Endothelial cell of umbilical vein (primary cell): Measurements from ENCODE around the gene EZH1. TPM values are rescaled to one million over a fixed set of nuclear protein-coding genes. Genes with fewer than 3 reads are reported as not detected.

ENCODE experiments used
- BruUV-seq: library from RNA; stranded (reverse); fragments of 400-500 nt; replicated peaks from 2 replicates; lab custom pipeline; 2021; lab: Mats Ljungman, UMichigan
- CTCF ChIA-PET: fragments of 300-600, 350-600 bp; sonication (Branson Sonifier 250); formaldehyde crosslinking; loops from one replicate; lab custom pipeline; 2021; ENCODE audit warnings: antibody characterized with exemption, inconsistent platforms; lab: Charles Lee
- POLR2A ChIA-PET: fragments of 300-600, 350-600 bp; sonication (Branson Sonifier 250); formaldehyde crosslinking; loops from one replicate; lab custom pipeline; 2021; ENCODE audit warnings: antibody characterized with exemption, inconsistent platforms; lab: Charles Lee
- DNase-seq: peaks from one replicate; pipeline ENCODE4 v3.0.0-alpha.2; 2011; ENCODE audit warnings: low read depth, low spot score
- FAIRE-seq: peaks from 2 replicates; lab custom pipeline; 2011; peaks lifted over from hg19 to GRCh38; lab: Jason Lieb, UNC
- H2AFZ ChIP-seq: 2 replicates; pipeline ENCODE4 v1.6.0; 2012; ENCODE audit warnings: low read depth, low read length, control low read depth, inconsistent platforms
- H3K27ac ChIP-seq: 2 replicates; pipeline ENCODE4 v1.5.1; 2011; ENCODE audit warnings: low read depth, mild to moderate bottlenecking, control low read depth, low read length, moderate library complexity; ENCODE audit not compliant: insufficient read depth
- H3K27me3 ChIP-seq, 2 experiments: 2 replicates each; pipeline versions ENCODE4 v1.6.0 to v1.6.1; 2011; ENCODE audit warnings: low read length in 2 of 2, mixed read lengths in 1 of 2; ENCODE audit not compliant: control insufficient read depth in 2 of 2, insufficient read depth in 2 of 2
- H3K36me3 ChIP-seq, 2 experiments: 2 replicates in 1 of 2; 3 replicates in 1 of 2; pipeline ENCODE4 v1.5.1; 2011; ENCODE audit warnings: low read length in 2 of 2, mild to moderate bottlenecking in 1 of 2, moderate library complexity in 1 of 2; ENCODE audit not compliant: control insufficient read depth in 2 of 2, insufficient read depth in 2 of 2; ENCODE audit errors: extremely low read depth in 1 of 2
- H3K4me1 ChIP-seq: 3 replicates; pipeline ENCODE4 v1.5.1; 2011; ENCODE audit warnings: mild to moderate bottlenecking, low read length; ENCODE audit not compliant: control insufficient read depth, insufficient read depth; ENCODE audit errors: extremely low read depth
- H3K4me2 ChIP-seq: 2 replicates; pipeline ENCODE4 v1.6.1; 2011; ENCODE audit warnings: low read length, control low read depth, mixed read lengths; ENCODE audit not compliant: insufficient read depth
- H3K4me3 ChIP-seq, 3 experiments: fragments of 200-600 bp in 1 of 3; sonication (generic), shearing (Covaris generic) in 1 of 3; replicated peaks in 1 of 3; 2 replicates each; pipeline ENCODE4 v1.5.1; 2011 to 2016; ENCODE audit warnings: control low read depth in 3 of 3, low read length in 3 of 3, mild to moderate bottlenecking in 2 of 3, inconsistent platforms in 1 of 3, low read depth in 1 of 3, moderate library complexity in 1 of 3; ENCODE audit not compliant: insufficient read depth in 1 of 3
- H3K79me2 ChIP-seq: 2 replicates; pipeline ENCODE4 v1.6.0; 2012; ENCODE audit warnings: low read length, inconsistent platforms; ENCODE audit not compliant: control insufficient read depth, insufficient read depth
- H3K9ac ChIP-seq: replicated peaks from 2 replicates; pipeline ENCODE3; 2011; ENCODE audit warnings: low read length, control low read depth; ENCODE audit not compliant: insufficient read depth; ENCODE audit errors: extremely low read depth
- H3K9me1 ChIP-seq: replicated peaks from 3 replicates; pipeline ENCODE4 v1.6.0; 2011; ENCODE audit warnings: mild to moderate bottlenecking, low read length; ENCODE audit not compliant: control insufficient read depth, insufficient read depth; ENCODE audit errors: extremely low read depth
- H3K9me3 ChIP-seq: replicated peaks from 2 replicates; pipeline ENCODE4 v1.5.1; 2012; ENCODE audit warnings: low read length, inconsistent platforms; ENCODE audit not compliant: control insufficient read depth, insufficient read depth
- H4K20me1 ChIP-seq: replicated peaks from 2 replicates; pipeline ENCODE3; 2011; ENCODE audit warnings: mild to moderate bottlenecking, low read length; ENCODE audit not compliant: control insufficient read depth, insufficient read depth; ENCODE audit errors: extremely low read depth
- FOS ChIP-seq: IDR thresholded peaks from 2 replicates; pipeline ENCODE4 v1.6.1; 2011; ENCODE audit warnings: mild to moderate bottlenecking, low read length, moderate library complexity, borderline replicate concordance; ENCODE audit not compliant: insufficient read depth
- GATA2 ChIP-seq: IDR thresholded peaks from 2 replicates; pipeline ENCODE4 v1.7.0; 2011; ENCODE audit warnings: low read depth, mild to moderate bottlenecking, moderate library complexity, mixed read lengths, low read length; ENCODE audit not compliant: insufficient read length, insufficient read depth
- MAX ChIP-seq: IDR thresholded peaks from 2 replicates; pipeline ENCODE4 v1.6.1; 2011; ENCODE audit not compliant: insufficient read depth, insufficient read length
- MYC ChIP-seq: IDR thresholded peaks from one replicate; pipeline ENCODE4 v1.6.1; 2011; ENCODE audit warnings: mild to moderate bottlenecking, low read depth, low read length
- POLR2AphosphoS5 ChIP-seq: IDR thresholded peaks from 2 replicates; pipeline ENCODE4 v1.6.1; 2012; ENCODE audit warnings: low read depth, mild to moderate bottlenecking, control low read depth, low read length, moderate library complexity; ENCODE audit not compliant: insufficient read depth
- dilution Hi-C: fragments of 300-500 bp; cut with MboI; formaldehyde crosslinking; loops from one replicate; pipeline ENCODE4 v1.15.0; 2019; ENCODE audit warnings: low sequenced_read_pairs; ENCODE audit not compliant: extremely low pct_ligation_motif_present
- intact Hi-C: fragments of 100-400 bp; cut with micrococcal nuclease; formaldehyde crosslinking; loops from one replicate; pipeline ENCODE4 v1.10.0; 2022
- polyA plus RNA-seq, 4 experiments: library from polyadenylated mRNA; depleted of rRNA in 3 of 4; stranded (reverse) in 3 of 4; unstranded in 1 of 4; fragments of >200 nt; gene quantifications; 2 replicates each; pipeline versions ENCODE4 v1.2.1 to v1.2.3, GENCODE V29; 2011 to 2012; ENCODE audit warnings: missing spikeins in 1 of 4
- total RNA-seq: library from RNA; stranded (reverse); gene quantifications from 2 replicates; pipeline ENCODE4 v1.2.3, GENCODE V29; 2021

EZH1 gene
- total and polyA plus RNA-seq, 2 donors (not counting 3 experiments of a cell fraction or from before 2014, with no cell fraction given), result 31.4 to 33.7 TPM

- Histone ChIP-seq H2AFZ (no peak overlapping the region), H3K79me2 (no peaks in the 10 kb centered on the region), H4K20me1 (no peaks in the 10 kb centered on the region), H3K9ac (no peak overlapping the region), H3K9me3 (no peaks in the 10 kb centered on the region), H3K36me3 (peaks cover 13 to 50% of the 10 kb centered on the region in 2 experiments), H3K27me3 (no peaks in the 10 kb centered on the region), H3K27ac (no peak overlapping the region), H3K4me3 (no peak overlapping the region), H3K9me1 (no peaks in the 10 kb centered on the region), H3K4me2 (no peak overlapping the region), H3K4me1 (no peaks in the 10 kb centered on the region)
- no TSS peak for BruUV-seq
- dilution Hi-C loops (no loop called here), intact Hi-C loops (no loop called here)
- ChIA-PET POLR2A (no interaction called here), CTCF (interaction anchor here (0.9 to 1.4 kb wide), 2 partner anchors 126 to 225 kb away, joined by 3 to 4 read pairs; no protein-coding TSS in a partner anchor)
- no peak for TF ChIP-seq MAX
- no peak for FAIRE-seq
- DNase-seq, result no peak
Observed at GRCh38 chr17:42704490-42704836, 40.4 kb downstream of the EZH1 start.

DNA sequence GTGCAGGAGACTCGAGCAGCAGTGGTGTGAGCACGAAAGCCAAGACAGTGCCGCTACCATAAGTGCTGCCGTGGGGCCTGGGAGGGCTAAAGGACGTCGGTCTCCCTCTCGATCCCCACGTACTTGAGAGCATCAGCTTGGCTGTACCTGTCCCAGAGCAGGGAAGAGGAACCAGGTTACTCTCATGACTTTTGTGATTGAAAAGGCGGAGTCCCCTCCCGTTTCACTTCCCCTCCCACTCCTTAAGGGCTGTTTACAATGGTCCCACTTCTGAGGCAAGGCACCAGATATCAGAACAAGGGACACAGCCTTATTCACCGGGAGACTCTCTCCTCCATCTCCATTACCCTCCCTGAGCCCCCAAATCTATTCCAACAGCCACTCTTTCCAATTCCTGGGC, 42.4 kb downstream of the EZH1 start:
- H3K4me2 ChIP-seq, result no peak overlapping the region
- CTCF ChIA-PET, result interaction anchor here (1.0 kb wide), 1 partner anchor 125 kb away, joined by 3 read pairs; the partner anchor contains the start of gene PSMC3IP
- no peak for FAIRE-seq
- dilution Hi-C loops, result no loop called here
- POLR2A ChIA-PET, result no interaction called here
- no peak overlapping the region for H3K4me3 ChIP-seq
- H3K9ac ChIP-seq, result no peak overlapping the region
- DNase-seq, result no peak
- H3K4me1 ChIP-seq, result no peaks in the 10 kb centered on the region
- no peaks in the 10 kb centered on the region for H3K9me3 ChIP-seq
- H3K36me3 ChIP-seq, result peaks cover 13 to 41% of the 10 kb centered on the region in 2 experiments
- H3K27me3 ChIP-seq, result no peaks in the 10 kb centered on the region
- H4K20me1 ChIP-seq, result no peaks in the 10 kb centered on the region
- H2AFZ ChIP-seq, result no peak overlapping the region
- no peaks in the 10 kb centered on the region for H3K9me1 ChIP-seq
- no peak for TF ChIP-seq GATA2
- TF ChIP-seq POLR2AphosphoS5, result no peak
- no peak for TF ChIP-seq FOS
- no peak for TF ChIP-seq MAX
- TF ChIP-seq MYC, result no peak
- no TSS peak for BruUV-seq
- intact Hi-C loops, result no loop called here
- H3K79me2 ChIP-seq, result no peaks in the 10 kb centered on the region
- H3K27ac ChIP-seq, result no peak overlapping the region
